ENCODE data around the gene ARHGAP27.

ARHGAP27 gene

DNA sequence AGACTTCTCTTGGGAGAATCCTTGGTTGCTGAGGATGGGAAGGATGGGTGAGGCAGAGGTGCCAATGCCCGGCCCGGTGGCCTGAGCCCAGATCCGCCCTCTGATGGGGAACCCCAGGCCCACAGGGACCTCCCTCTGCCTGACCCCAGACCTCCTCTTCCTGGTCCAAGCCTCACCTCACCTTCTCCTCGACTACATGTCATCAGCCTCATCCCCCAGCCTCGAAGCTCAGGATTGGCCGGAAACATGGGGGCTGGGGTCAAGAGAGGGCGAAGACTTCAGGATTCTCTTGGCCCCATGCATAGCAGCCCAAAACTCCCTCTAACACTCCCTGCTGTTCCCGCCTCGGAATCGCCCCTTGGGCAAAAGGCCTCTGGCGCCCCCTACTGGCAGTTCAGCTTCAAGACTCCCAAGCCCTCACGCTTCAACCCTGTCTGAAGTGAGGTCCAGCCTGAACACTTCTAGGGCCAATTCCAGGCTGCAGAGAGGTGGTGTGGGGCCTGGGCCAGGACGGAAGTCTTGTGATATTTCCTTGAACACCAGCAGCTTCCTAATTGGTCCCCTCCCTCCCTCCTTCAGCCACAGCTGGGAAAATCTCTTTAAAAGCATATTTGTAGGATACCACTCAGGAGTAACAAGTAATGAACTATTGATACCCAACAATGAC lies 47.2 kb downstream of the ARHGAP27 start:
- DNase-seq (ENCODE audit: low read depth, low spot score) = peak; percentile 78

DNA sequence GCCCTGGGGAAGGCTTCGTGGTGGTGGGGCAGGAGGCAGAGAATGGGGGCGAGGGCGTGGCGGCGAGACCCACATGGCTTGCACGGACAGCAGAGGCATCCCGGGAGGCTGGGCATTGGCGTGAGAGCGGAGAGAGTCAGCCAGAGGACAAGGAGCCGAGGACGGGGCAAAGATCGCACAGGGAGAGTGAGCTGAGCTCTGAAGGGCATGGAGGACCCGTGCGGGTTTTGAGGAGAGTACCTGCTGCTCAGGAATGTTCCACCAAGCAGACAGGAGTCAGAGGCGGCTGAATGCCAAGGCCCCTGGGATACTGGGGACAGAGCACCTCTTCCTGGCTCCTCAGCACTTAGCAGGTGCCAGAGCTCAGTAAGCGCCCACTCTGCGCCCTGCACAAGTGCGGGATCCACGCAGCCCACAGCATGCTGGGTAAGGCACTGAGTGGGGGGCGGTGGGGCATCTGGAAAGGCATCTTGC lies 47.8 kb downstream of the ARHGAP27 start:
- DNase-seq (ENCODE audit: low read depth, low spot score) = no peak

DNA sequence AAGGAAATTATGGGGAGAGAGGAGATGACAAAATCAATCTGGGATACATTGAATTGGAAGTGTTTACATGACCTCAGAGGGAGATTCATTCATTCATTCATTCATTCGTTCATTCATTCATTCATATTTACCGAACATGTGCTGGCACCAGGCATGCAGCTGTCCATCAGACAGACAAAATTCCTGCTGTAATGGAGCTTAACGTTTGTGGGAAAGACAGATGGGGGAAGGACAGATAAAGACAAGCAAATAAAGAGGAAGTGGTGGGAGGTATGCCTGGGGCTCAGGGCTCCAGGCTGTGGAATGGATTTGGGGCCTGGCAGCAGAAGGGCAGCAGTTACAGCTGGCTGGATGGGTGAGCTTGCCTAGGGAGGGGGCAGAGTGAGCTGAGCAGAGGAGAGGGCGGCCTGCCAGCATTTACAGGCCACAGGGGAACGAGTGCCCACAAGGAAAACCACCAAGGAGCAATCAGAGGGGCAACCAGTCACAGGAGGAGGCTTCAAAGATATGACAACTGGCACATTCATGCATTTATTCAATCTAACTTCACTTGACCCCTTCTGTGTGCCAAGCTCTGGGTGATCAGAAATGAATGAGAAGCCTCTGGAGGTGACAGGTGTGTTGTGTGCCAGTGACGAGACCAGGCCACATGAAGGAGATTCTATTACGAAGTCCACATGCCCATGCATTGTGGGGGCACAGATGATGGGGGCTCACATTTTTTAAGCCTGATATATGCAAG lies 48.5 kb downstream of the ARHGAP27 start:
- DNase-seq (ENCODE audit: low read depth, low spot score) = no peak

DNA sequence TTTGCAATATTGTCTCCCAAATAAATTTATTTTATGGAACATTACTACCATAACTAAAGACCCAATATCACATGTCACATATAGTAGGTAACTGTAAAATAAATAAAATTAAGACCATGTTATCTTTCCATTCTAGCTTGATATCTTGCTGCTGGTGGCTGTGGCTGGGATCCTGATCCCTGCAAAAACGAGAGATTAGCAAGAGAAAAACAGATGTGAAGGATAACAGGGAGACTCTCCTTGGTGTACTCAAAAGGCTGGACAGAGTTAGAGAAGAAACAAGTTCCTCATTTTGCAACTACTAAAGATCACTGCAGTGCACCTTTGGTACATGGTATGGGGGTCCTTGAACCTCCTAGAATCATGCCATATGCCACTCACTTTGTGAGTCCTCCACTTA lies 49.7 kb downstream of the ARHGAP27 start:
- no peak for DNase-seq (ENCODE audit: low read depth, low spot score)

DNA sequence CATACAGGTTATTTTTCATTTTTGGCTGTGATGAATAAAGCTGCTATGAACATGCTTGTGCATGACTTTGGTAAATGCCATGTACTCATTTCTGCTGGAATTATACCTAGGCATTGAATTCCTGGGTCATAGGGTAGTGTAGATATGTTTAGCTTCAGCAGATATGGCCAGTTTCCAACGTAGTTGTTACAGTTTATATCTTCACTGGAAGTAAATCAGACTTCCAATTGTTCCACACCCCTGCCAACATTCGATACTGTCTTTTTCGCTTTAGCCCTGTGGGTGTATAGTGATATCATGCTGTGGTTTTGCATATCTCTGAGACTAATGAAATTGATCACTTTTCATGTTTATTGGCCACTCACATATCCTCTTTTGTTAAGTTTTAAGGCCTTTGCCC lies 50.4 kb downstream of the ARHGAP27 start:
- DNase-seq (ENCODE audit: low read depth, low spot score) = no peak

DNA sequence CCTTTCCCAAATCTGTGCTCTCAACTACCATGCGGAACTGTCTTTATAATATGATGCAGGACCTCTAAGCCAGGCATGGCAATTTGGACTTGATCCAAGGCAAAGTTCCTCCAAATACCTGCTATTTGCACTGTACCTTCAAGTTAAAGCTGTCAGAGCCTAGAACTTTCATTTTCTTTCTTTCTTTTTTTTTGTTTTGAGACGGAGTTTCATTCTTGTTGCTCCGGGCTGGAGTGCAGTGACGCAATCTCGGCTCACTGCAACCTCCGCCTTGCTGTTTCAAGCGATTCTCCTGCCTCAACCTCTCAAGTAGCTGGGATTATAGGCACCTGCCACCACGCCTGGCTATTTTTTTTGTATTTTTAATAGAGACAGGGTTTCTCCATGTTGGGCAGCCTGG lies 51.7 kb downstream of the ARHGAP27 start:
- DNase-seq (ENCODE audit: low read depth, low spot score) = no peak

GRCh38 chr17:45380046-45380765 lies 52.5 kb downstream of the ARHGAP27 start:
- DNase-seq (ENCODE audit: low read depth, low spot score) = no peak

DNA sequence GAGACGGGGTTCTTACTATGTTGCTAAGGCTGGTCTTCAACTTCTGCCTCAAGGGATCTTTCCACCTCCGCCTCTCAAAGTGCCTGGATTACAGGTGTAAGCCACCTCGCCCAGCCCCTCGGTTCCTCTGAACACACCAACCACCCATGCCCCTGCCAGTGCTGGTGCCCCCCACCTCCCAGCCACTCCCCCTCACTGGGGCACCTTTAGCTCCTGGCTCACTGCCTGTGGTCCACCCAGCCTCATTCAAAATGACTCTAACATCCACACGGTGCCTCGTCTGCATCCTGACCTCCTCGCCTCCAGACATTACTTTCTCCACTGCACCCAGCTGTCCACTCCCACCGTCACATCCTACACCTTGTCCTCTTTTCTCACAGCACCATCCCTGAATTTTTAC lies 55.3 kb downstream of the ARHGAP27 start:
- DNase-seq (ENCODE audit: low read depth, low spot score) = no peak

- no peak for DNase-seq (ENCODE audit: low read depth, low spot score)
Observed at GRCh38 chr17:45376171-45377005, 56.3 kb downstream of the ARHGAP27 start.

DNA sequence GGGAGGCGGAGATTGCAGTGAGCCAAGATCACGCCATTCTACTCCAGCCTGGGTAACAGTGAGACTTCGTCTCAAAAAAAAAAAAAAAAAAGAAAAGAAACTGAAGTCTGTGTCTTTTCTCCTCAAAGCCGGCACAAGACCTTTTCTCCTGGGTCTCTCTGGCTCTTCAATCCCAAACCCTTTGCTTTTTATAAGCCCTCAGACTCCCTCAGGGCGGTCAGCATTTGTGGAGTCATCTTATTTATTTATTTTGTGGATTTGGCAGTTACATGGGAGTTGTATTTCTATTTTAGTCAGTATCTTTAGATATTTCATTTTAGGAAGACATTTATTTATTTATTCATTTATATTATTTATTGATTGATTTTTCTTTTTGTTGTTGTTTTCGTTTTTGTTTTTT lies 58.2 kb downstream of the ARHGAP27 start:
- DNase-seq (ENCODE audit: low read depth, low spot score) = no peak

GRCh38 chr17:45372325-45372869 lies 60.3 kb downstream of the ARHGAP27 start:
- DNase-seq (ENCODE audit: low read depth, low spot score) = no peak

DNA sequence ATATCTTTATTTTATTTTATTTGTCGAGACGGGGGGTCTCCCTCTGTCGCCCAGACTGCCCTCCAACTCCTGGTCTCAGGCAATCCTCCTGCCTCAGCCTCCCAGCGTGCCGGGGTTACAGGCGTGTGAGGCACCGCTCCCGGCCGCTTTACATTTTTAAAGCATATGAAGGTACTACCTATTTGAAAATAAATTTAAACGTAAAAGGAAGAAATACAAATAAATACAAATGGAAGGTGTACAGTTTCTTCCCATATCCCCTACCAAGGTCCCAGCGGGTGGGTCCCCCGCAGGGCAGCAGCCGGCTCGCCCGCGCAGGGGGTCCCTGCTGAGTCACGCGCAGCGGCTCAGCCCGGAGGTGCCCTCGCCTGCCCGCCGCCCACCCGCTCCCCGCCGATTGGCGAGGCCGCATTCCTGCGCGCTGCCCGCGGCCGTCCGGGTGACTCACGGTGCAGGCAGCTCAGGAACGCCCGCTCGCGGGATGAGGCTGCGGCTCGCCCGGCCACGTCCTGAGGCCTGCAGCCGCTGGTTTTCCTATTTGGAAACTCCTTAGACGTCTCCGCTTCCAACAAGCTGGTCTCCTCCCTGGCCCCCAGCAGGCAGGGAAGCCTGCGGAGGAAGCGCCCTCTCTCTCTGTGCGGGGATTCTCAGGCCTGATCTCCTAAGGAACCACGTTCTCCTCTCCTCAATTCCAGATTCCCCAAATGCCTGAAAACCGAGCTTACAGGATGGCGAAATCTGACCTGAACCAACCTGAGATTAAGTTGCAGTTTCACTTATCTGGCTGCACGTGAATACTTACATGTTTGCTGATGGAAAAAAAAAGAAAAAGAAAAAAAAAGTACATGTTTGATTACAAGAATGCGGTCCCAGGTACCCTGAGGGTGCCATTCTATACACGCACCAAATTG lies 61.0 kb downstream of the ARHGAP27 start:
- no peak for DNase-seq (ENCODE audit: low read depth, low spot score)

DNA sequence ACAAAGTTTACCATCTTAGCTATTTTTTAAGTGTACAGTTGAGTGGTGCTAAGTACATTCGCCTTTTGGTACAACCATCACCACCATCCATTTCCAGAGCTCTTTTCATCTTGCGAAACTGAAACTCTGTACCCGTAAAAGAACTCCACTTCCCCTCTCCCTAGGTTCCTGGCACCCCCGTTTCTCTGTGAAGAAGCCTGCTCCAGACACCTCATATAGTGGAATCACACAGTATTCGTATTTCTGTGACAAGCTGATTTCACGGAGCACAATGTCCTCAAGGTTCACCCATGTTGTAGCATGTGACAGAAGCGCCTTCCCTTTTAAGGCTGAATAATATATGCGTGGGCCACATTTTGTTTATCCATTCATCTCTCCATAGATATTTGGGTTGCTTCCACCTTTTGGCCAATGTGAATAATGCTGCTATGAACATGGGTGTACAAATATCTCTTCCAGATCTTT lies 61.7 kb downstream of the ARHGAP27 start:
- no peak for DNase-seq (ENCODE audit: low read depth, low spot score)

- DNase-seq (ENCODE audit: low read depth, low spot score) = no peak
Observed at GRCh38 chr17:45369421-45369820, 63.2 kb downstream of the ARHGAP27 start.

DNA sequence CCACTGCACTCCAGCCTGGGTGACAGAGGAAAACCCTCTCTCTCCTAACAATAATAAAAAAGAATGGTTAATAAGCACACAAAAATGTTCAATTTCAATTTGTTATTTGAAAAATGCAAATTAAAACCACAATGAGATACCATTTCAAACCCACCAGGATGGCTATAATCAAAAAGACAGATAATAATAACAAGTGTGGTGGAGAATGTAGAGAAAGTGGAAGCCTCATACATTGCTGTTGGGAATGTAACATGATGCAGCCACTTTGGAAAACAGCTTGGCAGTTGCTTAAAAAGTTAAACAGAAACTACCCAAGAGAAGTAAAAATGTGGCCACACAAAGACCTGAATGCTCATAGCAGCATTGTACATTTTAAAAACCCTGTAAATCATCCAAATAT lies 64.0 kb downstream of the ARHGAP27 start:
- DNase-seq (ENCODE audit: low read depth, low spot score) = no peak

DNA sequence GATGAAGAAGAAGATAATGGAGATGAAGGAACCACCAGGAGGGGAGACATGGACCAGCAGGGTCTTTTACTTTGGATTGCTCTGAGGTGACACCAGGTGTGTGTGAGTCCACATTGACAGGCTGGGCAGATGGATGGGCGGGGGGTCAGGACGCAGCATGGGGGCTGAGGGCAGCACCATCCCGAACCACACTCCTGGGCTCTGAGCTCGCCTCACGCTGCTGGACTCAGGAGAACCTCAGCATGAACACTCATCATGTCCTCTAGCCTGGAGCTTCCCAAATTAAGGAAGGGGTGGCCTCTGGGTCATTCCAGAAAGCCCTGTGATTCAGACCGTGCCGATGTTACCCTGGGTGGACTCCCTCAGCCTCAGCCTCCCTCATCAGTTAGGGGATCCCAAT lies 65.5 kb downstream of the ARHGAP27 start:
- no peak for DNase-seq (ENCODE audit: low read depth, low spot score)

- no peak for DNase-seq (ENCODE audit: low read depth, low spot score)
Observed at GRCh38 chr17:45366691-45367090, 66.0 kb downstream of the ARHGAP27 start.

- no peak for DNase-seq (ENCODE audit: low read depth, low spot score)
Observed at GRCh38 chr17:45366049-45366448, 66.6 kb downstream of the ARHGAP27 start.

DNA sequence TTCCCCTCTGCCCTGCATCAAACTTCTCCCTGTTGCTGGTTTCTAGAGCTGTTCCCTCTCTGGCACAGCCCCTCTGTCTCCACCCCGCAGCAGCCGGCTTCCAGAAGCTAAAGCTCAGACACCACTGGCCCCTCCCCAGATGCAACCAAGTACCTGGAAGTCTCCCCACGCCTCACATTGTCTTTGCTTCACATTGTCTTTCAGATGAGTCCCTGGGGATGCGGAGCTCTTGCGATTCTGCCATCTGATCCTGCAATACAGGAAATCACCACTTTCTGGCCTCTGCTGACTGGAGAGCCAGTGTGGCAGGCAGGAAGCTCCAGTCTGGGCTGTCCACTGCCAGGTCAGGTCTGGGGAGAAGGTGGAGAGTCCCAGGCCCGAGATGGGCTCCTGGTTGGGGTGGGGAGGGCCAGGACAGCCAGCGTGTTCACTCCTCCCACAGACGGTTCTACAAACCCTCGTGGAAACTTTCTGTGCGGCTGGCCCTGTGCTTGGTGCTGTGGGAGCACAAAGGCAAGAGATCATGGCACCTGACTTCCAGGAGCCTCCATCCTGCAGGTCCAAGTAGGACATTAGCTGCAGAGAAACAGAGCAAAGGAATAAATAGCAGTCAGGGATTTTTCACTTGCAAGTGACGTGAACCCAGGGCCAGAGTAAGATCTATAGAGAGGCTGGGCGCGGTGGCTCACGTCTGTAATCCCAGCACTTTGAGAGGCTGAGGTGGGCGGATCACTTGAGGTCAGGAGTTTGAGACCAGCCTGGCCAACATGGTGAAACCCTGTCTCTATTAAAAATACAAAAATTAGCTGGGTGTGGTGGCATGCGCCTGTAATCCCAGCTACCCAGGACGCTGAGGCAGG lies 67.9 kb downstream of the ARHGAP27 start:
- DNase-seq (ENCODE audit: low read depth, low spot score) = no peak
